MCF 10A (cell line): Measurements from ENCODE around the gene IFT27. TPM values are rescaled to one million over a fixed set of nuclear protein-coding genes. Genes with fewer than 3 reads are reported as not detected.
"Not testable (repeated sequence)": the region's sequence is repeated elsewhere in the genome, so short reads cannot be mapped to it uniquely, and the experiment has no call there.

Experiments
- BruUV-seq: library from RNA; stranded (reverse); fragments of 400-500 nt; replicated peaks from 2 replicates; lab custom pipeline; 2021; lab: Mats Ljungman, UMichigan
- CTCF ChIA-PET: fragments of 300-600 bp; sonication (Branson Sonifier 250); formaldehyde crosslinking; extraction: SDS; loops from one replicate; lab custom pipeline; 2021; ENCODE audit warnings: antibody characterized with exemption, inconsistent platforms; lab: Yijun Ruan, JAX
- POLR2A ChIA-PET: fragments of 300-600, 350-650 bp; sonication (Branson Sonifier 250); formaldehyde crosslinking; extraction: SDS; loops from one replicate; lab custom pipeline; 2020; ENCODE audit warnings: antibody characterized with exemption, inconsistent platforms; lab: Yijun Ruan, JAX
- DNase-seq: peaks from one replicate; pipeline ENCODE4 v3.0.0-alpha.2; 2018; ENCODE audit not compliant: unreplicated experiment
- H3K27ac Mint-ChIP-seq: one replicate; pipeline ENCODE4 v1.8.0; 2022; ENCODE audit warnings: mild to moderate bottlenecking, low read depth, mixed read lengths; ENCODE audit not compliant: unreplicated experiment
- H3K27me3 Mint-ChIP-seq: one replicate; pipeline ENCODE4 v1.8.0; 2022; ENCODE audit warnings: mixed read lengths; ENCODE audit not compliant: insufficient read depth, unreplicated experiment
- H3K36me3 Mint-ChIP-seq: one replicate; pipeline ENCODE4 v1.8.0; 2022; ENCODE audit warnings: mild to moderate bottlenecking, moderate library complexity, mixed read lengths; ENCODE audit not compliant: insufficient read depth, unreplicated experiment
- H3K4me1 Mint-ChIP-seq: one replicate; pipeline ENCODE4 v1.8.0; 2022; ENCODE audit warnings: mixed read lengths; ENCODE audit not compliant: insufficient read depth, unreplicated experiment
- H3K4me3 Mint-ChIP-seq: one replicate; pipeline ENCODE4 v1.8.0; 2022; ENCODE audit warnings: mild to moderate bottlenecking, moderate library complexity, mixed read lengths; ENCODE audit not compliant: unreplicated experiment
- H3K9me3 Mint-ChIP-seq: one replicate; pipeline ENCODE4 v1.8.0; 2022; ENCODE audit warnings: mixed read lengths; ENCODE audit not compliant: unreplicated experiment
- CTCF ChIP-seq: fragments of 200-600 bp; IDR thresholded peaks from one replicate; pipeline ENCODE4 v1.8.0; 2022; ENCODE audit warnings: antibody characterized with exemption, mild to moderate bottlenecking; ENCODE audit not compliant: unreplicated experiment
- intact Hi-C: fragments of 100-400 bp; cut with micrococcal nuclease; formaldehyde crosslinking; loops from 2 replicates; pipeline ENCODE4 v1.14.1; 2022
- total RNA-seq: library from RNA; stranded (reverse); gene quantifications from 2 replicates; pipeline ENCODE4 v1.2.3, GENCODE V29; 2022

Gene IFT27
- total RNA-seq, 1 experiment from 2014 or later = 17.6 TPM

- H3K27ac Mint-ChIP-seq = no peak overlapping the region
- no peaks in the 10 kb centered on the region for H3K9me3 Mint-ChIP-seq
- BruUV-seq = no TSS peak
- DNase-seq = no peak
- ChIA-PET POLR2A (interaction anchor here (0.6 to 4.1 kb wide), 5 partner anchors 12 to 300 kb away, joined by 3 to 27 read pairs (median 4); partner anchors contain the start of gene IFT27), CTCF (interaction anchor here (1.0 to 4.6 kb wide), 8 partner anchors 12 to 287 kb away, joined by 3 to 158 read pairs (median 8); partner anchors contain the start of gene IFT27)
- peaks cover 13% of the 10 kb centered on the region for H3K4me1 Mint-ChIP-seq
- TF ChIP-seq CTCF = no peak
- intact Hi-C loops = no loop called here
- no peaks in the 10 kb centered on the region for H3K36me3 Mint-ChIP-seq
- peaks cover 15% of the 10 kb centered on the region for H3K27me3 Mint-ChIP-seq
- H3K4me3 Mint-ChIP-seq = no peak overlapping the region
Measured at GRCh38 chr22:36756031-36756430, 19.9 kb downstream of the IFT27 start.

- no peak for TF ChIP-seq CTCF
- Mint-ChIP-seq H3K4me1 (peaks cover 13% of the 10 kb centered on the region), H3K36me3 (no peaks in the 10 kb centered on the region), H3K4me3 (no peak overlapping the region), H3K27ac (no peak overlapping the region), H3K27me3 (peaks cover 15% of the 10 kb centered on the region), H3K9me3 (no peaks in the 10 kb centered on the region)
- ChIA-PET POLR2A (interaction anchor here (0.6 to 4.1 kb wide), 5 partner anchors 11 to 301 kb away, joined by 3 to 27 read pairs (median 4); partner anchors contain the start of gene IFT27), CTCF (interaction anchor here (3.7 to 4.6 kb wide), 3 partner anchors 11 to 208 kb away, joined by 27 to 158 read pairs (median 46); partner anchors contain the start of gene IFT27)
- intact Hi-C loops = no loop called here
- no TSS peak for BruUV-seq
- no peak for DNase-seq
Measured at GRCh38 chr22:36755316-36755715, 20.6 kb downstream of the IFT27 start.

- BruUV-seq = not testable (repeated sequence)
- CTCF ChIA-PET = interaction anchor here (4.5 to 4.6 kb wide), 2 partner anchors 11 to 16 kb away, joined by 46 to 158 read pairs; partner anchors contain the start of gene IFT27
Measured at GRCh38 chr22:36754881-36755280, 21.0 kb downstream of the IFT27 start.

GRCh38 chr22:36753916-36754315 is 22.0 kb downstream of the IFT27 start:
- BruUV-seq = no TSS peak
- intact Hi-C loops = no loop called here
- ChIA-PET POLR2A (interaction anchor here (0.9 to 2.4 kb wide), 13 partner anchors 9 to 444 kb away, joined by 3 to 29 read pairs (median 5); no protein-coding TSS in a partner anchor), CTCF (interaction anchor here (1.3 to 1.9 kb wide), 4 partner anchors 10 to 207 kb away, joined by 5 to 6 read pairs (median 6); partner anchors contain the start of gene IFT27)
- peaks cover 13% of the 10 kb centered on the region for H3K4me1 Mint-ChIP-seq
- H3K9me3 Mint-ChIP-seq = no peaks in the 10 kb centered on the region
- H3K27ac Mint-ChIP-seq = no peak overlapping the region
- no peaks in the 10 kb centered on the region for H3K36me3 Mint-ChIP-seq
- peaks cover 15% of the 10 kb centered on the region for H3K27me3 Mint-ChIP-seq
- no peak for TF ChIP-seq CTCF
- no peak for DNase-seq
- H3K4me3 Mint-ChIP-seq = no peak overlapping the region

More at GRCh38 chr22:36754881-36755280, 21.0 kb downstream of the IFT27 start:
- H3K9me3 Mint-ChIP-seq, H3K27ac Mint-ChIP-seq, H3K36me3 Mint-ChIP-seq, intact Hi-C loops, DNase-seq, H3K4me3 Mint-ChIP-seq: not testable (repeated sequence)
- Mint-ChIP-seq H3K4me1 (peaks cover 13% of the 10 kb centered on the region), H3K27me3 (peaks cover 15% of the 10 kb centered on the region)
- POLR2A ChIA-PET = interaction anchor here (0.8 to 4.1 kb wide), 4 partner anchors 11 to 118 kb away, joined by 3 to 27 read pairs (median 6); partner anchors contain the start of gene IFT27
